ENCODE data around the gene MUC5B.
"Not testable (repeated sequence)": the region's sequence is repeated elsewhere in the genome, so short reads cannot be mapped to it uniquely, and the experiment has no call there.

Gene MUC5B

GRCh38 chr11:1191786-1192470 is 30.9 kb upstream of the MUC5B start:
- not testable (repeated sequence) for DNase-seq

GRCh38 chr11:1192741-1193325 is 30.0 kb upstream of the MUC5B start:
- no peak for DNase-seq

GRCh38 chr11:1193326-1194230 is 29.3 kb upstream of the MUC5B start:
- DNase-seq, result no peak

GRCh38 chr11:1194231-1194976 is 28.5 kb upstream of the MUC5B start:
- DNase-seq, result no peak

GRCh38 chr11:1194977-1195681 is 27.7 kb upstream of the MUC5B start:
- DNase-seq, result no peak

- no peak for DNase-seq
Observed at GRCh38 chr11:1195682-1196515, 27.0 kb upstream of the MUC5B start.

GRCh38 chr11:1196516-1197391 is 26.1 kb upstream of the MUC5B start:
- DNase-seq, result no peak

GRCh38 chr11:1197431-1197885 is 25.4 kb upstream of the MUC5B start:
- no peak for DNase-seq

GRCh38 chr11:1197886-1198560 is 24.8 kb upstream of the MUC5B start:
- no peak for DNase-seq

- no peak for DNase-seq
Observed at GRCh38 chr11:1198561-1199240, 24.2 kb upstream of the MUC5B start.

GRCh38 chr11:1199241-1199750 is 23.6 kb upstream of the MUC5B start:
- DNase-seq, result no peak

GRCh38 chr11:1199751-1200610 is 22.9 kb upstream of the MUC5B start:
- DNase-seq, result peak; percentile 20

- DNase-seq, result no peak
Observed at GRCh38 chr11:1200611-1201191, 22.2 kb upstream of the MUC5B start.

GRCh38 chr11:1201395-1202153 is 21.3 kb upstream of the MUC5B start:
- no peak for DNase-seq

GRCh38 chr11:1202154-1202775 is 20.6 kb upstream of the MUC5B start:
- no peak for DNase-seq

All from NCI-H2171 (cell line).